NCI-H69 (cell line): ENCODE results near the gene PLXDC2.
"Not testable (repeated sequence)": the region's sequence is repeated elsewhere in the genome, so short reads cannot be mapped to it uniquely, and the experiment has no call there.

Source experiments
- DNase-seq: peaks from one replicate; lab custom pipeline; 2025; lab: John Stamatoyannopoulos, UW

Gene PLXDC2

DNA sequence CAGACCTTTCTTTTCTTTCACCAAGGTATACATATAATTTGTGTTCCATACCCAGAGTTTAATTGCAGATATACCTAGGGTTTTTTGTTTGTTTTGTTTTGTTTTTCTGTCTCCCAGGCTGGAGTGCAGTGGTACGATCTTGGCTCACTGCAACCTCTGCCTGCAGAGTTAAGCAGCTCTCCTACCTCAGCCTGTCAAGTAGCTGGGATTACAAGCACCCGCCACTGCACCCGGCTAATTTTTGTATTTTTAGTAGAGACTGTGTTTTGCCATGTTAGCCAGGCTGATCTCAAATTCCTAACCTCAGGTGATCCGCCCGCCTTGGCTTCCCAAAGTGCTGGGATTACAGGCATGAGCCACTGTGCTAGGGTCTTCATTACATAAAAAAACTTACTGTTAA, 228.9 kb downstream of the PLXDC2 start:
- DNase-seq = not testable (repeated sequence)

DNA sequence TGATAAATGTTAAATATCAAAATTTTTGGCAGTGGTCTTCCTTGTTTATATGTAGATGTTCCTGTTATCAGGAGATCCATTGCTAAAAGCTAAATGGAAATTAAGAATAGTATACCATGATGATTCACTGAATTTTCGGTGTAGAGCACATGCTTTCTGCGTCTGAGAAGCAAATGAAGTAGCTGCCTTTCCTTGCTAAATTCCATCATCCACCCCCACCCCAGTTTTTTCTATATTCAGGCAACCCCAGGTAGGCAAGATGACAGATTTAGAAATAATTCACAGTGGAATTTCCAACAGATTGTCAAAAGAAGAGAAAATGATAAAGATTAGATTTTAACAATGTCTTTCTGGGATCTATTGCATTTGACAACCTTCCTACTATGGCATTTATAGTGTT, 231.9 kb downstream of the PLXDC2 start:
- DNase-seq = no peak

DNA sequence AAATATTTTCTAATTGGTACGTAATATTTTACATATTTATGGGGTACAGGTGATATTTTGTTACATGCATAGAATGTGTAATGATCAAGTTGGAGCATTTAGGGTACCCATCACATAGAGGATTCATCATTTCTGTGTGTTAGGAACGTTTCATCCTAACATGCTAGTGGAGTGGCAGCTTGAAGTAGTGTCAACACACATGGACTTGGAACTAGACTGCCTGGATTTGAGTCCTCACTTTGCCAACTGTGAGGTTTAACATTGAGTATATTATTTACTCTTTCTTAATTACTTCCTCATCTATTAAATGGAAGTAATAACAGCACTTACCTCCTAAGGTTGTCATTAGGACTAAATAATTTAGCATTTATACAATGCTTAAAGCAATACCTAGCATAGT, 241.9 kb downstream of the PLXDC2 start:
- DNase-seq = peak; percentile 6

DNA sequence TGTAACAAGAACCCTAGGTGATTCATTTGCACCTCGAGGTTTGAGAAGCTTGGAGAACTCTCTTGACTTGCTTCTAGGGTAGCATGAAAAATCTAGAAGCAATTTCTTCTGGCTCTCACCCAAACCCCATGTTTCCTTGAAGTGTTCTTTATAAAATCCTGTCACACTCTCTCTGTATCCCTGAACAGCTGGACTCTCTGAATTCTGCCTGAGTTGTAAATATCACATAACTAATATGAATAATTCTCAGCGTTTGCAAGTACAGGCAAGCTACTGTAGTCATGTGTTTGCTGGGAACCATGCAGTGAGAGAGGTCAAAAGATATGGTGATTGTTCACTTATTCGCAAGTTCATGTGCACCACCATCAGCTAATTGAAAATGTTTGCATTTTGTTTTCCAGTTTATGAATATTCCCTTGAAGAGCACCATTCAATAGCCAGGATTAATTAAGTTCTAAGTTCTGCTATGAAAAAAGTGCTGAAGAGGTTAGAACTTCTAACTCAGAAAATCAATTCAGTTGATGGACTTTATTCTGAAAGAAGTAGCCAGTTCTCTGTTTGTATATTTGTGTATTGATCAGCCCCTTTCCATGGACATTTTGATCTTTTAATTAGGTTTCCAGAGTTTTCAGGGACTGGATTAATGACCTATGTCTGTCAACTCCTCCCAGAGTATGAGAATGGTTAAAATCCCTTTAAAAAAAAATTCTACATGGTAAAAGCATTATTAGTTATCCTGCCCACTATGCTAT, 243.0 kb downstream of the PLXDC2 start:
- DNase-seq = no peak

DNA sequence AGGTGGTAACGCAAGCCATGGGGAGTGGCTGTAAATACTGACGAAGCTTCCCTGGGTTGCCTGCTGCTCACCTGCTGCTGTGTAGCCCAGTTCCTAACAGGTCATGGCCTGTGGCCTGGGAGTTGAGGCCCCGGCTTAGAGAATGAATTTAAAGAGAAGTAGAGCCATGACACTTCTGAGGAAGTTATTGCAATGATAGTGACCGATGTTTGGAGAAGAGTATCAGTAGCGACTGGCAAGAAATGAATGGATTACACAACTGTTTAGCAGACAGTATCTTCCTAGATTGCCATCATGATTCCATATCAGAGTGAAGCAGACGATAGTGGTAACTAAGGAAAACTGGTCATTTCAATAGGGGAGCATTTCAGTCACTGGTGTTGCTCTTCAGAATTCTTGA, 249.6 kb downstream of the PLXDC2 start:
- no peak for DNase-seq

DNA sequence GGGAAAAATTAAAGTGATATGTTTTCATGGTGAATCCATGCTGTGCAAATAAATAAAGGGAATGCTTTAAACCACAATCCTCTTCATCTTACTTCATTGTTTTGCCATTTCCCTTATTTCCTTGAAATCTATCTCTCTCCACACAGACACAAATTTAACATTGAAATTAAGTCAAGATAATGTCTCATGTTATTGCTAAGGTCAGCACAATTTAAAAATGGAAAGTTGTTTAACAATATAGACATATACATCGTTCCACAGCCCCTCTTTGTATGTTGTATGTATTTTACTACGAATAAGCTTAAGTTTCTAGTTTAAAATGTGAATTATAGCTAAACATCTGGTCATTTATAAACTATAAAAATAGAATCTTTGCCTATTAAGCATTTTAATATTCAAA, 256.9 kb downstream of the PLXDC2 start:
- no peak for DNase-seq

DNA sequence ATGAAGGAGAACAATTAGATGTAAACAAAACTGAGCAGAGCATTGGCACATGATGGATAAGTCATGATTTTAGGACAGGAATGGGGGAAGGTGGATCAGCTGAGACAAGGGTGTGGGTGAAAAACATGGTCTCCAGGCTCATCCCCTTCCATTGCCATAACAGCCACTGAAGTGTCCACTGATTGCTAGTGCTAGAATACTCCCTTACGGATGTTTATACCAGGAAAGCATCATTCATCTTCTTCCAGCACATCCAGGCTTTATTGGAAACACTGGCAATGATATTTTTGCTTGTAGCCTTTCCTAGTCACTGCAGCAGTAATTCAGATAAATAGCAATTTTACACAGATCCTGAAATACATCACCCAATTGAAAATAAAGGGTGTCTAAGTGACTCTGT, 259.5 kb downstream of the PLXDC2 start:
- no peak for DNase-seq

DNA sequence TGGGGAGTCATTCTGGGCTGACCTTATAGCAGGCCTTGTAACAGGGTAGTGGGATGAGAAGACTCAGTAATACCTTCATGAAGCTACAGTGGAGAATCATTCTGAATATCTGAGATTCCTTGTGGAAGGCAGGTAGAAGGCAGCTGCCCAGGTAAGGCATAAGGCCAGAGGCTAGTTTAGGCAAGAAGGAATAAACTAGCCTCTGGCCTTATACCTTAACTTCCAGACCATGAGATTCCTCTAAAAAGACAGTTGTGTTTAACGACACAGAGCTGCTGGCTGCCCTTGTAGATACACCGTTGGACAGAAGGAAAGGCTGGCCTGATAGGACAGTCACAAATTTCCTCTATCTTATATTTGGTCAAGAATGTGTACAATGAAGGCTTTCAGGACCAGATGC, 268.2 kb downstream of the PLXDC2 start:
- DNase-seq = no peak

DNA sequence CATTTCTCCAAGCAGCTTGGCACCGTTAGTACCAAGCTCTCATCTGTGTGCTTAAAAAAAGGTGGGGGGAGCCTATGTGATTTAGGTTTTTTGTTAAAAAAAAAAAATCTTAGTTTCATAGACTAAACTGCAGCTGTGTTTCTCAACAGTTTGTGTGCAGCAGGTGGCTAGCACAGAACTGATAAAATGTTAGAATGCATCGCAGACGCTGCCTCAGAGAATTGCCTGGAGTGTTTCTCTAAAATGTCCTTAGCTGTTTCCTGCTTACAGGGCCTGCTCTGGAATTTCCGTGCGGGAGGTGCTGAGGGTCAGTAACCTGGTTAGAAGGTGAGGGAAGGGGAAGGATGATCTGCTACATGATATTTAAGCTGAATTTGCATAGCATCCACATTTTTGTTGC, 268.9 kb downstream of the PLXDC2 start:
- no peak for DNase-seq

DNA sequence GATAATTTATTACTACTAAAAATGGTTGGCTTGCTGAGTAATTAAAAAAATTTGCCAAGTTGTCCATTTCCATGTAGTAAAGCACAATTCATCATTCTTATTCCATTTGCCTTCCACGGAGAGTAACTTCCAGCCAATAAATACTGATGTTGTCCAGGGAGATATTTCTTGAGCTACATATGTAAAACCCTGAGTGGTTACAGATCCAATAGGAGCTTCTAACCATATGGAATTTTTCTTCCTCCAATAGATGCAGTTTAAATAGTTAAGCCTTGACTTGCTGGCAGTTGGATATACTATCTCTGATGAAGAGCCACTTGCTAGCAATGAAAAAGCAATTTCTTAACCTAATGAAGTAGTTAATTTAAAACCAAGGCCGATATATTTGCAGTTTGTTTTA, 271.1 kb downstream of the PLXDC2 start:
- no peak for DNase-seq

DNA sequence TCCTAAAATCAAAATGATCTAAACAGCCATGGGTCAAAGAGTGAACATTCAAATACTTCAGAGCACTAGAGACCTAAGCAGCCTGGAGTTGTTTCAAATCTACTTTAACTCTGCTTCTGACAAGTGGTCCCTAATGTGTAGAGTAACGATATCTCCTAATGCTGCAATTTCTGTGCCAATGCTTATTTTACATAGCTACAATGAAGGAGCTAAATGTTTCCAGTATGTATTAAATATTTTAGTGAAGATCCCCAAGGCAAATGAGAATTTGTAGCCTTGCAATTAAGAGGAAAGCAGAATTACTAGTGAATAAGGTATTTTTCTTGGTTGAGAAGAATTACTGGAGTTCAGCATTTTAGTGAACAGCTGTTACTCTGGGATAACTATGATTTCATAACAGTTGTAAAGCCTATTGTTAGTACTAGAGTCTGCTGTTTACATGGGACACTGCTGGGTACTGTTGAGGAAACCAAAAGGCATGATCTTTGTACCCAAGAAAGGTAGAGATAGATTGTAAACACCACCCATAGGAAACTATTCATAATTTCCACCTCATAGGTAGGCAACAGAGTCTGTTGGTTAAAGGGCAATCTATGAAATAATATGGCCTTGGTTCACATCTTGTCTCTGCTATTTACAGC, 271.9 kb downstream of the PLXDC2 start:
- no peak for DNase-seq

DNA sequence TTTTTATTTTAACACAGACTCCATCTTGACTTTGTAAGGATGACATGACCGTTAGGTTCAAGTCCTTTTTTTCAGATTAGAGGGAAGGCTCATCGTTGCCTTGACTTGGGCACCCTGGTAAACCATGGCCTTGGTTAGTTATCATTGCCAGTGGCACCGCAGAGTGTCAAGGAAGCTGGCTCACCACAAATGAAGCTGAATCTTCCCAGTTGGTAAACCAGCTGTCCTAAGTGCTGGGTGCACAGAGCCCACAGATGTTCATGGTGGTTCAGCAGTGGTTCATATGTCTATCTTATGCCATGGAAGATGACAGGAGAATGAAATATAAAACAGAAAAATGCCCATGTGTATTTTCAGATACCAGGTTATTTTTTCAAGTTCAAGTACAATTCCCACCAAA, 273.6 kb downstream of the PLXDC2 start:
- no peak for DNase-seq

DNA sequence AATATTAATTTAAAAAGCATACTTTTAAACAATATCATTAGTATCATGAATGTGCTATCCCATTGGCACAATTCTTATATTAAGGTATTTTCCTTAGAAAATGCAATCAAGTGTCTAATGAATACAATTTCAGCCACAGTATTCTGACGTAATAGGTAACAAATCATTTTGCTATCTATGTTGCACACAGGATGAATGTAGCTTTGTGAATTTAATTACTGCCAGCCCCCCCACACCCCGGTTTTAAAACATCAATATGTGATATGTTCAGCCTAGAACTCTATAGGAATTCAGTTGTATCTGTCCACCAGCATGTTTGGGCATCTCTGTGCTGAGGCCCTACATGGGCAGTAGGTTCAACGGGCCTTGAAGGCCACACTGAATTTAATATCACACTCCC, 274.6 kb downstream of the PLXDC2 start:
- no peak for DNase-seq

DNA sequence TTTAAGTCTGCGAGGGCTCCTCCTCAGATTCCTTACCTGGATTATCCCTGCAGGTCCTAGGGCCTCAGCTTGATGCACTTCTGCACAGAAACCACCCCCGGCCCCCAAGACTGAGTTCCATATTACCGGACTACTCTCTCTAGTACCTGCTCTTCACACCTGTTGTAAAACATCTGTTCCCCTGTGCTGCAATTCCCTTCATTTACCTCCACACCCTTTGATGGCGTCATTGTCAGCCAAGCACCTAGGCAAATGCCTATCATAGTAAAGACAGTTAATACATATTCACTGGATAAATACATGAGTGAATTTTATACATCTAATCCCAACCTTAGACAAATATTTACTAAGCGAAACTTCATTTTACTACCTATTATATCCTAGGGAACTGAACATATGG, 275.5 kb downstream of the PLXDC2 start:
- peak; percentile 72 for DNase-seq

DNA sequence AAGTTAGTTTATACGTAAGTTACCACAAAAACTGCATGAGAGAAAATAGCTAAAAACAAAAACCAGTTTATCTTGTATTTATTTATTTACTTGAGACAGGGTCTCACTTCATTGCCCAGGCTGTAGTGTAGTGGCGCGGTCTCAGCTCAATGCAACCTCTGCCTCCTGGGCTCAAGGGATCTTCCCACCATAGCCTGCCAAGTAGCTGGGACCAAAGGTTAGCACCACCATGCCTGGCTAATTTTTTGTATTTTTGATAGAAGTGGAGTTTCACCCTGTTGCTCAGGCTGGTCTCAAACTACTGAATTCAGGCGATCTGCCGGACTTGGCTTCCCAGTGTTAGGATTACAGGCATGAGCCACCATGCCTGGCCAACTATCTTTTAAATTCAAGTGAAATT, 277.4 kb downstream of the PLXDC2 start:
- no peak for DNase-seq

DNA sequence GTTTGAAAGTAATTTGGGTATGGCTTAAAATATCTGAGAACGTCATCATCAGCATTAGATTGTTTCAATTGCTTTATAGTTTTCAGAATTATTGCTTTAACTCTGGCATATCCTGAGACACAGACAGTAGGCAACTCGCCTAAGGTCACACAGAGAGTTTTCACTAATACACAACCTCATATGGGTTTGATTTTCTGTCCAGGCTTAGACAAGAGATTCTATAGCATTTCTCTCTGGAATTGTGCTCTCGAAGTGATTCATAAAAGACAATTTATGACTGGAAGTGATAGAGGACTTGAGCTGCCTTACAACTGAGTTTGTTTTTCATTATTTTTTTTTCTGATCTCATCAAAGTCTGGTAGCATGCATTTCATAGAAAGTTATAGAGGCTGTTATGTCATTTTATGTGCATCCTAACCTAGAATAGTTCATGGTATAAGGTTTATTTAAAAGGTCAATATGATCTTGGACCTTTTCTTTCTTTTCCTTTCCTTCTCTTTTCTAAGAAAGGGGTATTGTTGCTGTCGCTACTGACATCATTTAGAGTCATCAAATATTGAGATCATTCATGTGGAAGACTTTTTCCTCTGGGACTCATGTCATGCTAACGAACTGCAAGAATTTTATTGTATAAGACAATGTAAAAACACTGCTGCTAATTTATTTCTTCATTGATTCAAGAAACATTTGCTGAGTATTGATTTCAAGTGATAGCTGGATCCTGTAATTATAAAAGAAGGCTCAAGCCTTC, 278.2 kb downstream of the PLXDC2 start:
- DNase-seq = no peak

DNA sequence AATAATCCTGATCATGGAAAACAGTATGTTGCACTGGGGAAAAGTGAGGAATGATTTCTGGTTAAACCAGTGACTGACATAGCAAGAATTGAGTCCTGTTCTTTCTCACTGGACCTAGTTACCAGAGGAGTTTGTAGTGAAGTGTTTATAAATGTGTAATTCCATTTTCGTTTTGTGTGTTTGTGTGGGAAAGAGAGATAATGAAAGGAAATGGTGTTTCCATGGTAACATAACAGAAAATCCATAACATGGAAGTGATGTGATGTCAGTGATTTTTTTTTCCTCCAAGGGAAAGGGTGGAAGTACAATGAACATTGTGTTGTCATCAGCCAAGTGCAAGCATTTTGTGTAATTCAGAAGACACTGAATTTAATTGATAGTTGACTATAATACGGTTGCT, 283.9 kb downstream of the PLXDC2 start:
- DNase-seq = no peak

DNA sequence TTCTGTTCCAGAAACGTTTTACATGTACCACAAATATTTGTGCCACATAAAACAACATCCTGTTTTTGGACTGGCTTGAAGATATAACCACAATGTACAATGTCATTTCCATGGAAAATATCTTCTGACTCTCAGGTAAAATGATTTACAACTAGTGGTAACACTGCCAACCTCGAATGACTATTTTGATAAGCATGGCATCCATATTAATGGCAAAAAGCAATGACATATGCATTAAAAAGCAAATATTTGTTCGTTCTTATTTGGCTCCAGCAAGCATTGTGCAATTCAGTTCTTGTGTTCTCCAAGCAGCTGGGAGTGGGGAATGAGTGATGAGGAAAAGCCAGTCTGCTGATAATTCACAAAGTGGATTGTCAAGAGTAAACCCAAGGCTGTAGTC, 289.0 kb downstream of the PLXDC2 start:
- DNase-seq = peak; percentile 1

DNA sequence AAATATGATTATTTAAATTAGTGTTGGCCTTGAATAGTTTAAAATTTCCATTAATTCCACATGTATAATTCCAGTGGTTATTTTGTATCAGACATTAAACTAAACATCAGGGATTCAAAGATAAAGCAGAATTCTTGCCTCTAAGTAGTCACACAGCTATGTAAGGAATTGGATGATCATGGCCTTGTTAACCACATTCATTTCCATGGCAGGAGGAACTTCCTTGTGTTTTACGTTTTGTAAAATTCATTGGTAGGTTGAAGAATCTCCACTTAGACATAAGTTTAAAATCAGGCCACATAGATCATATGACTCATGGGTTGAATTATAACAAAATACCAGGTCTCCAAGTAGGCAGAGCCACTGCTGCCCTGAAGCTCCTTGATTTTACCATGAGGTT, 289.7 kb downstream of the PLXDC2 start:
- no peak for DNase-seq

DNA sequence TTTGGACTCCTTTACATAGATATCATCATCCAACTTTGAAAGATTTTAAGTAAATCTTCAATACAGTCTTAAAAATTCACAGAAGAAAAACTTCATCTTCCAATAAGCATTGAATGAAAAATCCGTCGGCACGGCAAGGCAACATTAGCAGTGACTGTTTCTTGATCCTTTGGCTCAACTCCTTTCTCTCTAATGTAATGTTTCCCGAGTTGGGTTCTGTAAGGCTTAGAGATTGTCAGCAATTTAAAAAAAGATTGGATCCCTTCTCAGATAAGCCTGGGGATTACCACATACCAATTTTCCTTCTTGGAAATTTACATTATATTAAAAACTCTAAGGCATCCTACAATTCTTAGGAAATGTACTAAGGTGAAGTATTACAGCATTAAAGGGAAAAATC, 291.8 kb downstream of the PLXDC2 start:
- no peak for DNase-seq

DNA sequence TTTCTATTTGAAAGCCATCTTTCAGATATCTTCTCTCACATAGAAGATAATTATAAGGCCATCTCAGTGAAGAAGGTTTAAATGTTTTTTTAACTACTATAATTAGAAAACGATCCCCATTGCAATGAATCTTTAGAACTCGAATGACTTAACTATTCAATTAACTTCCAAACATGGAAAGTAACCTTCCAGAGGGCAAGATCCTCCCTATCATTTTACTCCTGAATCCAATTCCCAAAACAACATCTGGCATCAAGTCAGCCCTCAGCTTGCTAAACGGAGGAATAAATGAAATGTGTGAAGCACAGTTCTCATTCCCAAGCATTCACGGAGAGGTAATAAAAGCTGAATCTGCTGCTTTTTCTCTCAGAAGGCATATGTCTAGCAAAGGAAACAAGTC, 293.4 kb downstream of the PLXDC2 start:
- DNase-seq = peak; percentile 27

DNA sequence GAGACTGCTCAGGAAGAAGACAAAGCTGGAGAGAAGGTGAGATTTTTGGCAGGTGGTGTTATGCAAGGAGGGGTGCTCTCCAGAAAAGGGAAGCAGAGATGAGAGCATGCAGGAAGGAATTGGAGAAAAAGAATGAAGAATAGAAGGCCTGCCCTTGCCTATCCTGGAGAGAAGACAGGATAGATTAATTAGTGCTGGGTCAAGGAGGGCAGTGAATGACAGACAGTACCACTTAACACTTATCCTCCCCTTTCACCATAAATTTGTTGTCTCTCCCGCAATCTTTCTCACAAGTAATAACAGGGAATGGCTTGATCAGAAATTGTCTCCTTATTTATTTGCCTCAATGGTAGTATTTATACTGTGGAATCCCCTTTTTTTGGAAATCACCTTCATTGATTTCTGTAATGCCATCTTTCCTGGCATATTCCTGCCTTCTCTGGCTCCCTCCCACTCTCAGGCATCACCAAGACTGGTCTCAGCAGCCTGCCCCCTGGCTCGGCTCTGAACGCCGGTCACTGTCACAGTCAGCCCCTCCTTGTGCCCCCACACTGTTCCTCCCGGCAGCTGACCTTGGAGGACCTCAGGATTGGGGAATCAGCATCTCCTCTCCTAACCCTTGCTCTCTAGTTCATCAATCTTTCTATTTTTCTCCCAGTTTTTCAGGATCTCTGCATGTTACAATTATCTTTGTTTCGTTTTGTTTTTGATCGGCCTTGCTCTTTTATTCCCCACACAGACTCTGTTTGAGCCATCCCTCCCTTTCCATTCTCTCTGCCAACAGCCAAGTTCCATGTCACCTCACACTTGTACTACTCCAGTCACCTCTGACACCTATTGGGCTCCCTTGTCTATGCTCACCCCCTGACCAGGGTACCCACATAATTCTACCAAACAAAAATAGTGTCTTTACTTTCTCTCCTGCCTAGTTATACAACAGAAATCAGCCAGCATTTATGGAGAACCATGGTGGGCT, 294.2 kb downstream of the PLXDC2 start:
- DNase-seq = no peak
